OCI-LY7 (cell line): ENCODE results near the gene RAB40C. TPM values are rescaled to one million over a fixed set of nuclear protein-coding genes. Genes with fewer than 3 reads are reported as not detected.

Experiments
- BruUV-seq: library from RNA; stranded (reverse); fragments of 400-500 nt; replicated peaks from 2 replicates; lab custom pipeline; 2021; lab: Mats Ljungman, UMichigan
- CTCF ChIA-PET: fragments of 300-600 bp; sonication (Branson Sonifier 250); formaldehyde crosslinking; loops from one replicate; lab custom pipeline; 2022; ENCODE audit warnings: antibody characterized with exemption; ENCODE audit not compliant: unreplicated experiment; lab: Charles Lee
- POLR2A ChIA-PET: fragments of 300-600 bp; sonication (Branson Sonifier 250); formaldehyde crosslinking; loops from one replicate; lab custom pipeline; 2022; ENCODE audit warnings: antibody characterized with exemption; lab: Charles Lee
- DNase-seq: peaks from one replicate; pipeline ENCODE4 v3.0.0-alpha.2; 2015; ENCODE audit warnings: low spot score
- H2AFZ ChIP-seq: fragments of 200-600 bp; sonication (generic), shearing (Covaris generic); 2 replicates; pipeline ENCODE4 v1.6.1; 2014; ENCODE audit warnings: mild to moderate bottlenecking, antibody characterized with exemption, low read length, moderate library complexity
- H3K27ac ChIP-seq: fragments of 200-600 bp; sonication (generic); 2 replicates; pipeline ENCODE4 v1.5.1; 2014; ENCODE audit warnings: mixed run types, low read depth, mild to moderate bottlenecking, moderate library complexity, low read length, inconsistent platforms; ENCODE audit not compliant: poor library complexity, severe bottlenecking
- H3K36me3 ChIP-seq: fragments of 200-600 bp; sonication (generic); 2 replicates; pipeline ENCODE4 v1.6.1; 2014; ENCODE audit warnings: mild to moderate bottlenecking, antibody characterized with exemption, low read length, moderate library complexity, mixed read lengths; ENCODE audit not compliant: insufficient read depth
- H3K4me1 ChIP-seq: fragments of 200-600 bp; sonication (generic); 2 replicates; pipeline ENCODE4 v1.5.1; 2014; ENCODE audit warnings: mild to moderate bottlenecking, low read length; ENCODE audit not compliant: insufficient read depth, poor library complexity, severe bottlenecking
- H3K4me2 ChIP-seq: fragments of 200-600 bp; sonication (generic); 2 replicates; pipeline ENCODE4 v1.6.1; 2014; ENCODE audit warnings: mild to moderate bottlenecking, low read length
- H3K4me3 ChIP-seq: fragments of 200-600 bp; sonication (generic); 2 replicates; pipeline ENCODE4 v1.5.1; 2014; ENCODE audit warnings: mild to moderate bottlenecking, low read depth, low read length; ENCODE audit not compliant: poor library complexity, severe bottlenecking
- H3K79me2 ChIP-seq: fragments of 200-600 bp; sonication (generic); 2 replicates; pipeline ENCODE4 v1.6.1; 2016; ENCODE audit warnings: low read depth, mild to moderate bottlenecking, low read length, moderate library complexity, mixed read lengths; ENCODE audit not compliant: insufficient read depth
- H3K9me2 ChIP-seq: fragments of 200-600 bp; sonication (generic); 2 replicates; pipeline ENCODE4 v1.6.1; 2016; ENCODE audit warnings: mild to moderate bottlenecking, low read length, mixed read lengths; ENCODE audit not compliant: insufficient read depth
- H3K9me3 ChIP-seq: fragments of 200-600 bp; sonication (generic); 2 replicates; pipeline ENCODE4 v1.6.1; 2014; ENCODE audit warnings: mild to moderate bottlenecking, mixed run types, low read length, mixed read lengths
- H4K20me1 ChIP-seq: fragments of 200-600 bp; sonication (generic); 2 replicates; pipeline ENCODE4 v1.6.1; 2014; ENCODE audit warnings: mild to moderate bottlenecking, antibody characterized with exemption, low read length, moderate library complexity, mixed read lengths; ENCODE audit not compliant: insufficient read depth
- EZH2phosphoT487 ChIP-seq: fragments of 200-600 bp; sonication (generic); IDR thresholded peaks from 2 replicates; pipeline ENCODE4 v1.6.1; 2018; ENCODE audit warnings: low read depth, borderline replicate concordance, mild to moderate bottlenecking, mixed run types, antibody characterized with exemption, low read length, moderate library complexity, mixed read lengths
- intact Hi-C: fragments of 100-400 bp; cut with micrococcal nuclease; formaldehyde crosslinking; loops from one replicate; pipeline ENCODE4 v1.10.0; 2022; ENCODE audit not compliant: unreplicated experiment
- total RNA-seq, 2 experiments: library from RNA; depleted of rRNA in 1 of 2; stranded (reverse); fragments of >200 nt in 1 of 2; shearing (Covaris generic) in 1 of 2; gene quantifications; 2 replicates each; pipeline ENCODE4 v1.2.3, GENCODE V29; 2014 to 2022
- TF ChIP-seq, protein P1 (sequence below): fragments of 200-600 bp; sonication (generic); conservative IDR thresholded peaks from 2 replicates; pipeline ENCODE4 v1.5.1; 2014; ENCODE audit warnings: mild to moderate bottlenecking, antibody characterized with exemption, low read length, moderate library complexity, mixed read lengths

Gene RAB40C
- total RNA-seq, 2 experiments from 2014 or later: 19.3 to 20.9 TPM

GRCh38 chr16:560701-561412 is 29.0 kb upstream of the RAB40C start:
- no peaks in the 10 kb centered on the region for H3K36me3 ChIP-seq
- H3K9me2 ChIP-seq: no peaks in the 10 kb centered on the region
- no peak for DNase-seq
- no peak overlapping the region for H2AFZ ChIP-seq
- no peaks in the 10 kb centered on the region for H3K79me2 ChIP-seq
- intact Hi-C loops: no loop called here
- H3K4me3 ChIP-seq: no peak overlapping the region
- H4K20me1 ChIP-seq: no peaks in the 10 kb centered on the region
- H3K9me3 ChIP-seq: no peaks in the 10 kb centered on the region
- H3K4me2 ChIP-seq: no peak overlapping the region
- no TSS peak for BruUV-seq
- TF ChIP-seq, protein P1, sequence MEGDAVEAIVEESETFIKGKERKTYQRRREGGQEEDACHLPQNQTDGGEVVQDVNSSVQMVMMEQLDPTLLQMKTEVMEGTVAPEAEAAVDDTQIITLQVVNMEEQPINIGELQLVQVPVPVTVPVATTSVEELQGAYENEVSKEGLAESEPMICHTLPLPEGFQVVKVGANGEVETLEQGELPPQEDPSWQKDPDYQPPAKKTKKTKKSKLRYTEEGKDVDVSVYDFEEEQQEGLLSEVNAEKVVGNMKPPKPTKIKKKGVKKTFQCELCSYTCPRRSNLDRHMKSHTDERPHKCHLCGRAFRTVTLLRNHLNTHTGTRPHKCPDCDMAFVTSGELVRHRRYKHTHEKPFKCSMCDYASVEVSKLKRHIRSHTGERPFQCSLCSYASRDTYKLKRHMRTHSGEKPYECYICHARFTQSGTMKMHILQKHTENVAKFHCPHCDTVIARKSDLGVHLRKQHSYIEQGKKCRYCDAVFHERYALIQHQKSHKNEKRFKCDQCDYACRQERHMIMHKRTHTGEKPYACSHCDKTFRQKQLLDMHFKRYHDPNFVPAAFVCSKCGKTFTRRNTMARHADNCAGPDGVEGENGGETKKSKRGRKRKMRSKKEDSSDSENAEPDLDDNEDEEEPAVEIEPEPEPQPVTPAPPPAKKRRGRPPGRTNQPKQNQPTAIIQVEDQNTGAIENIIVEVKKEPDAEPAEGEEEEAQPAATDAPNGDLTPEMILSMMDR: no peak
- no peak for TF ChIP-seq EZH2phosphoT487
- H3K4me1 ChIP-seq: peaks cover under 1% of the 10 kb centered on the region
- no peak overlapping the region for H3K27ac ChIP-seq
- CTCF ChIA-PET: no interaction called here
- POLR2A ChIA-PET: no interaction called here

- no TSS peak for BruUV-seq
- TF ChIP-seq, protein P1: no peak
- no peak for TF ChIP-seq EZH2phosphoT487
- no peak overlapping the region for H2AFZ ChIP-seq
- H3K4me1 ChIP-seq: peaks cover 6% of the 10 kb centered on the region
- no peaks in the 10 kb centered on the region for H3K9me3 ChIP-seq
- H3K36me3 ChIP-seq: no peaks in the 10 kb centered on the region
- intact Hi-C loops: no loop called here
- H3K27ac ChIP-seq: no peak overlapping the region
- no peak overlapping the region for H3K4me2 ChIP-seq
- H4K20me1 ChIP-seq: no peaks in the 10 kb centered on the region
- no peaks in the 10 kb centered on the region for H3K9me2 ChIP-seq
- H3K79me2 ChIP-seq: no peaks in the 10 kb centered on the region
- POLR2A ChIA-PET: no interaction called here
- CTCF ChIA-PET: no interaction called here
- no peak overlapping the region for H3K4me3 ChIP-seq
- no peak for DNase-seq
Measured at GRCh38 chr16:561413-561794, 28.5 kb upstream of the RAB40C start.
